Tibial artery (tissue), 4 donors: Measurements from ENCODE around the gene LCMT1.
"Not testable (repeated sequence)": the region's sequence is repeated elsewhere in the genome, so short reads cannot be mapped to it uniquely, and the experiment has no call there.

Experiments used
- DNase-seq, 2 donors: peaks; one replicate each; pipeline ENCODE4 v3.0.0-alpha.2; 2019
- H3K27ac ChIP-seq, 2 donors: fragments of 200-600 bp; sonication (generic) in 1 of 2; 1 replicate in 1 of 2; 2 replicates in 1 of 2; pipeline ENCODE4 v1.5.1; 2018 to 2019; ENCODE audit warnings: mild to moderate bottlenecking in 1 of 2
- H3K27me3 ChIP-seq, 2 donors: fragments of 200-600 bp; sonication (generic) in 1 of 2; one replicate each; pipeline versions ENCODE4 v1.5.1 to v1.6.0; 2016 to 2019
- H3K36me3 ChIP-seq, 3 donors: fragments of 200-600 bp; sonication (generic) in 2 of 3; one replicate each; pipeline ENCODE4 v1.5.1; 2016 to 2019; ENCODE audit warnings: mild to moderate bottlenecking in 2 of 3
- H3K4me1 ChIP-seq, 4 donors: fragments of 200-600 bp; sonication (generic) in 2 of 4; 1 replicate in 3 of 4; 2 replicates in 1 of 4; pipeline ENCODE4 v1.5.1; 2016 to 2019
- H3K4me3 ChIP-seq, 2 donors: fragments of 200-600 bp; sonication (generic) in 1 of 2; 1 replicate in 1 of 2; 2 replicates in 1 of 2; pipeline ENCODE4 v1.5.1; 2018 to 2019; ENCODE audit warnings: mild to moderate bottlenecking in 2 of 2
- H3K9me3 ChIP-seq, 3 donors: fragments of 200-600 bp; sonication (generic) in 1 of 3; one replicate each; pipeline ENCODE4 v1.5.1; 2016 to 2019
- CTCF ChIP-seq, 2 experiments: fragments of 200-600 bp in 1 of 2; fragments of 450-650 bp in 1 of 2; IDR thresholded peaks; one replicate each; pipeline ENCODE4 v1.5.1; 2017 to 2019; ENCODE audit warnings: antibody characterized with exemption in 2 of 2, mild to moderate bottlenecking in 1 of 2, moderate library complexity in 1 of 2
- intact Hi-C: fragments of 100-400 bp; cut with DNase I; formaldehyde crosslinking; loops from one replicate; pipeline ENCODE4 v1.15.0; 2023; ENCODE audit warnings: low total_unique reads

LCMT1 gene

GRCh38 chr16:25163683-25164082 lies 52.1 kb downstream of the LCMT1 start:
- H3K9me3 ChIP-seq, result no peaks in the 10 kb centered on the region
- intact Hi-C loops, result no loop called here
- H3K4me1 ChIP-seq, result no peaks in the 10 kb centered on the region
- no peak for DNase-seq
- H3K27ac ChIP-seq, result no peak overlapping the region
- H3K36me3 ChIP-seq, result peaks cover 66 to 94% (median 82%) of the 10 kb centered on the region in 3 donors
- TF ChIP-seq CTCF (IDR thresholded peaks at IDR 0.05), result no peak
- no peaks in the 10 kb centered on the region for H3K27me3 ChIP-seq
- no peak overlapping the region for H3K4me3 ChIP-seq

- no peaks in the 10 kb centered on the region for H3K27me3 ChIP-seq
- TF ChIP-seq CTCF (IDR thresholded peaks at IDR 0.05), result no peak
- no peak for DNase-seq
- no peaks in the 10 kb centered on the region for H3K9me3 ChIP-seq
- no peak overlapping the region for H3K27ac ChIP-seq
- H3K36me3 ChIP-seq, result peaks cover 78 to 97% (median 88%) of the 10 kb centered on the region in 3 donors
- intact Hi-C loops, result no loop called here
- no peak overlapping the region for H3K4me3 ChIP-seq
- no peaks in the 10 kb centered on the region for H3K4me1 ChIP-seq
These were observed 53.7 kb downstream of the LCMT1 start for GRCh38 chr16:25165284-25165683.

- intact Hi-C loops, H3K9me3 ChIP-seq: not testable (repeated sequence)
These were observed 56.4 kb downstream of the LCMT1 start for GRCh38 chr16:25167920-25168319.

GRCh38 chr16:25171390-25171789 lies 59.8 kb downstream of the LCMT1 start:
- H3K27ac ChIP-seq, result no peak overlapping the region
- no peak for TF ChIP-seq CTCF (IDR thresholded peaks at IDR 0.05)
- H3K4me1 ChIP-seq, result no peaks in the 10 kb centered on the region
- no peak overlapping the region for H3K4me3 ChIP-seq
- H3K27me3 ChIP-seq, result no peaks in the 10 kb centered on the region
- no peak for DNase-seq
- intact Hi-C loops, result no loop called here
- no peaks in the 10 kb centered on the region for H3K9me3 ChIP-seq
- peaks cover 66 to 97% (median 95%) of the 10 kb centered on the region in 3 donors for H3K36me3 ChIP-seq

More at GRCh38 chr16:25167920-25168319, 56.4 kb downstream of the LCMT1 start:
- H3K27me3 ChIP-seq, DNase-seq, H3K4me3 ChIP-seq, H3K27ac ChIP-seq, H3K4me1 ChIP-seq: not testable (repeated sequence)
- H3K36me3 ChIP-seq, result peaks cover 68 to 99% (median 97%) of the 10 kb centered on the region in 3 donors

GRCh38 chr16:25172831-25173230 lies 61.3 kb downstream of the LCMT1 start:
- Histone ChIP-seq H3K9me3 (no peaks in the 10 kb centered on the region), H3K27me3 (no peaks in the 10 kb centered on the region), H3K4me3 (no peak overlapping the region), H3K4me1 (no peaks in the 10 kb centered on the region), H3K27ac (no peak overlapping the region), H3K36me3 (peaks cover 52 to 85% (median 84%) of the 10 kb centered on the region in 3 donors)
- TF ChIP-seq CTCF (IDR thresholded peaks at IDR 0.05), result no peak
- DNase-seq, result no peak
- intact Hi-C loops, result no loop called here

- no peak for DNase-seq
- no peaks in the 10 kb centered on the region for H3K27me3 ChIP-seq
- H3K4me1 ChIP-seq, result no peaks in the 10 kb centered on the region
- H3K36me3 ChIP-seq, result peaks cover 51 to 87% (median 80%) of the 10 kb centered on the region in 3 donors
- no peak overlapping the region for H3K4me3 ChIP-seq
- intact Hi-C loops, result no loop called here
- H3K27ac ChIP-seq, result no peak overlapping the region
- H3K9me3 ChIP-seq, result no peaks in the 10 kb centered on the region
- no peak for TF ChIP-seq CTCF (IDR thresholded peaks at IDR 0.05)
These were observed 62.7 kb downstream of the LCMT1 start for GRCh38 chr16:25174285-25174684.
